ENCODE results near the gene UBE2L3.
"Not testable (repeated sequence)": the region's sequence is repeated elsewhere in the genome, so short reads cannot be mapped to it uniquely, and the experiment has no call there.

UBE2L3 gene

DNA sequence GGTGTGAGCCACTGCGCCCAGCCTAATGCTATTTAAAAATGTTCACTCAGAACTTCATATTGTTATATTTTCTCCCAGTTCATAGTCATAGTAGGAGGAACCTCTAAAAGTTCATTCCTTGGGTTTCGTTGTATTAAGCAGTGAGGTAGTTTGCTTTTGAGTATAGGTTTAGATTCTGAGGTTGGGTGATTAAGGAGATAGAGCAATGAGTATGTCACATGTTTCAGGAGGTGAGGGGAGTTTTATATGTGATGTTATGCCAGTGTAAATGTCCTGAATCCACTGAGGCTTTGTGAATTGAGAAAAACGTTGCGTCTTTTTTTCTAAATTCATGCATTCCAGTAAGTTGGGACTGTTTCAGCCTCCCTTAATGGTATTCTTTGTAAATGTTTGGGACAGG lies 4.2 kb downstream of the UBE2L3 start:
- no peak for DNase-seq (ENCODE audit: low read depth in 2 of 2)

DNA sequence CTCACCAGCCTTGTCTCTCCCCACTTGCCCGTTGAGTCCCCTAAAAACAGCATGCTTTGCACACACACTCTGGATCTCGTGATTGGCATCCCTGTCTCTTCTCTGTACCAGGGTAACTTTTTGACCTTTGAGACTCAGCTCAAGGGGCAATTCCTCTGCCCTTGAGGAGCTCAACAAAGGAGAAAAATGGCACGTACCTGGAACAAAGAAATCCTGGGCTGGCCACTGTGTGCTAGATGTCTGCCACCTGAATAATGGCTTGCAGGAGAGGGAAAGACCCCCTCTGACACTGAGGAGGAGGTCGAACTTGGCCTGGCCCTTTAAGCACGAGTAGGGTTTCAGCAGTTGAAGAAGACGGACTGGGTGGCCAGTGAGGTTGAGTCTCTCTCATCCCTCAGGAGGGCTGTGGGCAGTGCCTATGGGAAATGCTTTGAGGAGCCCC lies 5.8 kb downstream of the UBE2L3 start:
- DNase-seq (ENCODE audit: low read depth in 2 of 2), result no peak

DNA sequence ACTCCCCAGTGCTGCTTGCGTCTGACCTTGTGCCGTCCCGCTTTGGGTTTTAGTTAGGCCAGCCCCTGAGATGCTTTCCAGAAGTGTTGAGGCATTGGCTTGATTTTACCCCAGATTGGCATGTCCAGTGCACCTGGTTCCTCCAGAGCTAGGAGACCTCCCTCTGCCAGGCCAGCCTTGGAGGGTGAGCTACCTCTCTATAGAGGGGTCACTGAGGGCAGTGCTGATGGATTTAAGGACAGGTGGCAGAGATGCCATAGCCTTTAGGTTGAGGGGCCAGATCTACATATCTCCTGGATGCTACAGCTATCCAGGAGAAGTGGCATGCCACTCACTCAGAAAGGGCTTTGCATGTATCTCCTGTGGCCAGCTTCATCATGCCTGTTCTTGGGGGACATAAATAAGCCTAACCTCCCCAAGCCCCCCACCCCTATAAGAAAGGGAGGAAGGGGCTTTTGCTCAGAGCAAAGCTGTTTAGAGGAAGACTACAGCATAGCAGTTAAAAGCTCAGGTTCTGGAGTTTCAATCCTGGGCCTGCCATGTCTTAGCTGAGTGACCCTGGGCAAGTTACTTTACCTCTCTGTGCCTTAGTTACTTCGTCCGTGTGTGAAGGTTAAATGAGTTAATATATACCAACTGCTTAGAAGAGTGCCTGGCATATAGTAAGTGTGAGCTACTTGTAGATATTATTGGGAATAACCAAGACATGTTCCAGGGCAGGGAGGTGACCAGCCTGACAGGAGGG lies 6.4 kb downstream of the UBE2L3 start:
- DNase-seq (ENCODE audit: low read depth in 2 of 2), result no peak

DNA sequence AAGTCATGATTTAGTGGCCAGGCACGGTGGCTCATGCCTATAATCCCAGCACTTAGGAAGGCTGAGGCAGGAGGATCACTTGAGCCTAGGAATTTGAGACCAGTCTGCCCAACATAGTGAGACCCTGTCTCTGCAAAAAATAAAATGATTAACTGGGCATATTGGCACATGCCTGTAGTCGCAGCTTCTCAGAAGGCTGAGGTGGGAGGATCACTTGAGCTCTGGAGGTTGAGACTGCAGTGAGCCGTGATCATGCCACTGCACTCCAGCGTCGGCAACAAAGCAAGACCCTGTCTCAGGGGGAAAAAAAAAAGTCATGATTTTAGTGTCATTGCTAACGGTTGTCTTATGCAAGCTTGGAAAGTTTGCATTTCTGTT lies 11.9 kb downstream of the UBE2L3 start:
- no peak for DNase-seq (ENCODE audit: low read depth in 2 of 2)

DNA sequence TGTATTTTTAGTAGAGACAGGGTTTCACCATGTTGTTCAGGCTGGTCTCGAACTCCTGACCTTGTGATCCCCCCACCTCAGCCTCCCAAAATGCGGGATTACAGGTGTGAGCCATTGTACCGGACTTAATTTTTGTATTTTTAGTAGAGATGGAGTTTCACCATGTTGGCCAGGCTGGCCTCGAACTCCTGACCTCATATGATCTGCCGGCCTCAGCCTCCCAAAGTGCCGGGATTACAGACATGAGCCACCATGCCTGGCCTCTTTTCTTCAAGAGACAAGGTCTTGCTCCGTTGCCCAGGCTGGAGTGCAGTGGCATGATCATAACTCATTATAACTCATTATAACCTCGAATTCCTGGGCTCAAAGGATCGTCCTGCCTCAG lies 13.1 kb downstream of the UBE2L3 start:
- not testable (repeated sequence) for DNase-seq (ENCODE audit: low read depth in 2 of 2)

DNA sequence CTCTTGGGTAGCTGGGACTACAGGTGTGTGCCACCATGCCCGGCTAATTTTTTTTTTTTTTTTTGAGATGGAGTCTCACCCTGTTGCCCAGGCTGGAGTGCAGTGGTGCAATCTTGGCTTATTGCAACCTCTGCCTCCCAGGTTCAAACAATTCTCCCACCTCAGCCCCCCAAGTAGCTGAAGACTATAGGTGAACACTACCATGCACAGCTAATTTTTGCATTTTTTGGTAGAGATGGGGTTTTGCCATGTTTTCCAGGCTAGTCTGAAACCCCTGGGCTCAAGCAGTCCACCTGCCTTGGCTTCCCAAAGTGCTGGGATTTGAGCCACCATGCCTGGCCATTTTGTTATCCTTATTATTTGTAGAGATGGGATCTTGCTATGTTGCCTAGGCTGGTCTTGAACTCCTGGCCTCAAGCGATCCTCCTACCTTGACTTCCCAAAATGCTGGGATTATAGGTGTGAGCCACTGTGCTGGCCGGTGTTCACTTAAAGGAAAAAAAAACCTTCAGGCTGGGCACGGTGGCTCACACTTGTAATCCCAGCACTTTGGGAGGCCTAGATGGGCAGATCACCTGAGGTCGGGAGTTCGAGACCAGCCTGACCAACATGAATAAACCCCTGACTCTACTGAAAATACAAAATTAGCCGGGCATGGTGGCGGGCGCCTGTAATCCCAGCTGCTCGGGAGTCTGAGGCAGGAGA lies 13.6 kb downstream of the UBE2L3 start:
- not testable (repeated sequence) for DNase-seq (ENCODE audit: low read depth in 2 of 2)

DNA sequence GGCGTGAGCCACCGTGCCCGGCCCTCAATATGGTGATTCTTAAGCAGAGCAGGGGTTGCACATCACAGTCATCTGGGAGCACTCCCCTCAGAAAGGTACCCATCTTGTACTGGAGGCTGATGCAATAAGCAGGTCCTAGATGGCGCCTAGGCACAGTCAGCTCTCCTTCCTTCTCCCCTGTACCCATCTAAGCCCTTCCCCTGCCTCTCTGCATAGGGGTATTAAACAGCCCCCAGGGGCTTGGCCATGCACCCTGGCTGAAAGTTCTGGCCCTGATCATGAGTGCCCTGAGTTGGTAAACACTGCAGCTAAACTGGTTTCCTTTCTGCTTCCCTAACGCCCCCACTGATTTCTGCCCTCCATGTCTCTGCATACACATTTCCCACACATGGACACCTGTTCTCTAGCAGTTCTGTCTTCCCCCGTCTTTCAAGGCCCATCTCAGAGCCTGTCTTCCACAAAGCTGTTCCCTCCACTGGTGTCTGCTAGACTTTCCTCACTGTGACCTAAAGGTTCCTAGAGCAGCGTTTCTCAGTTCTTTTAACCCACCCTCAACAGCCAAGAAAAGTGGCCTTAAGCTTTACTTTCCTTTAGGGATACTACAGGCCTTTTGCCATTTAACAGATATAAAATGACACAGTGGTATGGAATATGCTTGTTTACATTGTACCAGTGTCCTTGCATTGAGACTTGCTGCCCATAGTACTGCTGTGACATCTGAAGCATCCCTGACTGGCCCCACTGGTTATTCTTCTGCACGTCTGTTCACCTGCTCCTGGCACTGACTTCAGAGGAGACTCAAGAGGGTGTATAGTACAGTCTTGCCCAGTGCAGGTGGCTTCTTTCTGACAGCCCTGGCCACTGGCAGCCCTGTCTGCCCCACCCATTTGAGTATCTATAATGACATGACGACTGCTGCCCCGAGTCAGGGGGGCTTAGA lies 15.6 kb downstream of the UBE2L3 start:
- no peak for DNase-seq (ENCODE audit: low read depth in 2 of 2)

DNA sequence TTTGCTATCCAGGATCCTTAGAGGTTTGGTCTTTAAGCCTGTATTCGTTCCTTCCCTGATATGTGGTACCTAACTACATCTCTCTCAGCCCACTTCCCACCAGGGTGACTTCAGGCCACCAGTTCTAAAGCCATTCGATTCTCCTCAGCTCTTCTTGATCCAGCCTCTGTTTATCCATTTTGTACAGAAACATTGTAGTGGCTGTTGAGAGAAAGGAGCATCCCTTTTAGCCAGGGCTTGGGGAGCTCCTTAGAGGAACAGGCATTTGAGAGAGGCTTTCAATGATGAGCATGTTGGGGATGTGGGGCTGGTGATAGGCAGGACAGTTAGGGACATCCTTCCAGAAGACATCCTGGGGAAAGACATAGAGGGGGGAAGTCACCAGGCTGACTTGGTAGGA lies 17.9 kb downstream of the UBE2L3 start:
- no peak for DNase-seq (ENCODE audit: low read depth in 2 of 2)

DNA sequence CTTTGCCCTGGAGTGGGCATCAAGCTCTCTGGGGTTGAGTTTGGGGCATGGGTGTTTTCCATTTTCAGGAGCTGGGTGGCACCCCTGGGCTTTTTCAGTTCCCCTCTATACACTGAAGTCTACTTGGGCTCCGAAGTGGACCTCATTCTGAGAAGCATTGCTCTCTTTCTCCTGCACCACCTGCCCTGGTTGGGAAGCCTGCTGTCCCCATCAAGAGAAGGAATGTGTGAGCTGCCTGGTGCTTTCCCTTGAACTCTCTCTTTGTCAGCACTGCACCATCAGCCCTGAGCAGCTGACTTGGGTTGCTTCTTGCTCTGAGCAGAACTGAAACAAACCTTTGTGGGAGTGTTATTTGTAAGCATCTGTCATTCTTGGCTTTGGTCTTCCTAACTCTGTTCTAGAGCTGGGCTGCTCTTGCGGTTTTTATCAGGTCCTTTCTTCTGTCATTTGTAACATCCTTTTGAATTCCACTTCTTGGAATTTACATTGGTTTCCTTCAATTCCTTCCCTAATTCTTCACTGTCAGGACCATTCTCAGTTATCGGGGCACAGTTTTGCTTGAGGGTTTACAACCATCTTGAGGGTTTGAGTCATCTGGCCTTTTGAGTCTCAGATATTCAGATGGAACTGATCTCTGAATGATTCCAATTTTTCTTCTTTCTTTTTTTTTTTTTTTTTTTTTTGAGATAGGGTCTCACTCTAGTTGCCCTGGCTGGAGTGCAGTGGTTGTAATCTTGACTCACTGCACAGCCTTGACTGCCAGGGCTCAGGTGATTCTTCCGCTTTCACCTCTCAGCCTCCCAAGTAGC lies 20.5 kb downstream of the UBE2L3 start:
- DNase-seq (ENCODE audit: low read depth in 2 of 2), result no peak

DNA sequence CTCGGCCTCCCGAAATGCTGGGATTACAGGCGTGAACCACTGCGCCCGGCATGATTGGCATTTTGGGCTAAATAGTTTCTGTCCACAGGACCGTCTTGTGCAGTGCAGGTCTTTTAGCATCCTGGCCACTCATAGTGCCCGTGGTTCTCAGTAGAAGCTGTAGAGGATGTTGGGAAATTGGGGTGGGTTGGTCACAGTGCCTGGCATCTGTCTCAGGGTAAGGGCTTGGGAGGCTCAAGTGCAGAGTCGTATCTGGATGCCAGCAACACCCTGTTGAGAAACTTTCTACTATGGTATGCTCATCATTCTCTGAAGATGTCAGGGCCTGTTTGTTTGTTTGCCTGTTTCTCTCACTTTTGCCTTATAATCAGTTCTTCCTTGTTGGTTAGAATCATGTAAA lies 21.9 kb downstream of the UBE2L3 start:
- no peak for DNase-seq (ENCODE audit: low read depth in 2 of 2)

DNA sequence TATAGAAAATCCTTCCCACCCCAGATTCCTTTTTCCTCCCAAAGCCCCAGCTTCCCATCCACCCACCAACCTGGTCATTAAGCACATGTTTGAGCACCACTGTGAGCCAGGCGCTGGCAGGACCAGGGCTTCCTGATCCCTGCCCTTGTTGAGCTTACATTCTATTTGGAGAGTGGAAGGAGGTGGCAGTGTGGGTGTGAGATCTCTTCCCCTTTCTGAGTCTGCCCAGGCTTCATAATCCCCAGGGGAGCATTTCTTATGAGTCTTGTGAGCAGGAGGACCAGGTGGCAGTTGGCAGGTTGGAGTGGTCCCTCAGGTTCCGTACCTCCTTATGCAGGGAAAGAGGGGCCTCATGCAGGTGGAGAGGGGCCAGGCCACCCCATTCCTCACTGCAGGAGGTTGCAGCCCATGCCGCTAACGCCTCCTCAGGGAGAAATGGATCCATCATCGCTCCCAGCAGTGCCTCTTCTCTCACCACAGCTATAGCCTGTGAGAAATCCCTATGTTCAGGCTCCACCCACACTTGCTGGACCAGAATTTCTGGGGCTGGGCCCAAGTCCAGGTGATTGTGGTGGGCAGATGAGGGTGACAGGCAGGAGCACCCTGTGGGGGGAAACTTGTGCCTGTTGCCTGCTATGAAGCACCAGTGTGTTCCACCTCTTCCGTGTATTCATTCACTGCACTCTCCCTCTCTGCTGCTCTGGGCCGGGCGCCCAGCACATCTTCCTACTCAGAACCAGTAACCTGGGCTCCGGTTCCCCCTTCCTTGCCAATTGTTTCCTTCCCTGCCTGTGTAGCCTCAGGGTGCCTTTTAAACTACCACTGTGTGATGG lies 23.5 kb downstream of the UBE2L3 start:
- no peak for DNase-seq (ENCODE audit: low read depth in 2 of 2)

DNA sequence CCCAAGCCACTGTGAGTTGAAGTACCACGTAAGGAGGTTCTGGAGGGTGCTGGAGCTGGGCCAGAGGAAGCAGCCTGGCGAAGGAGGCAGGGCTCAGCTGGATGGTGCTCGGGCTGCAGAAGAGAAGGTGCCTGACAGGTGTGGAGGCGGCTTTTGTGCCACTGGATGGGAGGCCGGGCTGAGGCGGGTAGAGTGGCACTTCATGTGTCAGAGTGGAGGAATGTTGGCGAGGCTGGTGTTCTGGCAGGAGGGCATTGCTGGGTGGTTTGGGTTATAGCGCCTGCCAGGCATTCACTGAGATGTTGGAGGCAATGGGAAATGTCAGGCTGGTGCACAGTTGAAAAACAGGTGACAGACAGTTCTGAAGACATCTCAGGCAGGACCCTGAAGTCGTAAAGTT lies 24.2 kb downstream of the UBE2L3 start:
- DNase-seq (ENCODE audit: low read depth in 2 of 2), result no peak

DNA sequence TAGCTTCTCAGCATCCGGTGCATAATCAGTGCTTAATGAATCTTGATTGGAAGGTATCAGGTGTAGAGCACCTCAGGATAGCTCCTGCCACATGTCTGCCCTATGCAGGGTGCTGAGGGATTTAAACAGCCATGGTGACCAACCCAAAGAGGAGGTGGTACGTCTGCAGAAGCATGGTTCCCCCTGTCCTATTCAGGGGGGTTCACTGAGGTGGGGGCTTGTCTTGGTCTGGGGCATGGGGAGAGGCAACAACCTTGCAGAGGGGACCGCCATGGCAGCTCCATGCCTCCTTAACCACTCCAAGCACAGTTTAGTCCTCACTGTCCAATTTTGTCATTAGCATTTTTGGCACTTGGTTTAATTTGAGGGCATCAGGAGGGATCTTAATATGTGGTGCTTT lies 24.9 kb downstream of the UBE2L3 start:
- no peak for DNase-seq (ENCODE audit: low read depth in 2 of 2)

DNA sequence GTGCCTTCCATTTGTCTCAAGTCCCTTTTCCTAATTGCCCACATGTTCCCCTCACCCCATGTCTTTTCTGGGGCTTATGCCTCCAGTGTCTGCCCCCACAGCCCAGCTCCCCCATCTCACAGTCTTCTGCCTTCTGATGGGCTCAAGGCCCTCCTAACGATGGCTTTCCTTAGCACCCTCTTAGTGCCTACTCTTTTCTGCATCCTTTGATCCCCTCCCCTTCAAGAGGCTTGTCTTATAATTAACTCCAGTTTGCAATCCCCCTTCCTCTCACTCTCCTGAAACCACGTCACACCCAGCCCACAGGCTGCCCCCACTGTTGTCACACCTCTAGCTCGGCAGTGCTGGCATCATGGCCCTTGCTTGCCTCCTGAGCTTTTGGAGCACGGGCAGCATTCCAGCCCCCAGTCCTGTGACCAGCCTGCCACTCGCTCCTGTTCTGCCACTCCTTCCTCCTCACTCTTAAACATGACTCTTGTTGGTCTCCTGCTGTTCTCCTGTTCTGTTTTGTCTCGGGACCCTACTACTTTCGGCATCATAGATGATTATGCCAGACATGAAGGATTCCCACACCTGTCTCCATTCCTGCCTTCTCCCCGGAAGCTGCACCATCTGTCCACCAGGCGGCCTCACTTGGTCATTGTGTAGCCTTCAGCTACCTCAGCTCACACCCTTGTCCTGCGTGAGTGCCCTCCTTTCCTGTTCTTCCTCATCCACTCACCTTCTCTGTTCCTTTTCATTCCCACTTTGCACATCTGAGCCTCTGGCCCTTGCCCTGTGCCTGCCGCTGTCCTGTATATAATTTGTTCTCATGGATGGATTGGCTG lies 26.1 kb downstream of the UBE2L3 start:
- DNase-seq (ENCODE audit: low read depth in 2 of 2), result no peak

DNA sequence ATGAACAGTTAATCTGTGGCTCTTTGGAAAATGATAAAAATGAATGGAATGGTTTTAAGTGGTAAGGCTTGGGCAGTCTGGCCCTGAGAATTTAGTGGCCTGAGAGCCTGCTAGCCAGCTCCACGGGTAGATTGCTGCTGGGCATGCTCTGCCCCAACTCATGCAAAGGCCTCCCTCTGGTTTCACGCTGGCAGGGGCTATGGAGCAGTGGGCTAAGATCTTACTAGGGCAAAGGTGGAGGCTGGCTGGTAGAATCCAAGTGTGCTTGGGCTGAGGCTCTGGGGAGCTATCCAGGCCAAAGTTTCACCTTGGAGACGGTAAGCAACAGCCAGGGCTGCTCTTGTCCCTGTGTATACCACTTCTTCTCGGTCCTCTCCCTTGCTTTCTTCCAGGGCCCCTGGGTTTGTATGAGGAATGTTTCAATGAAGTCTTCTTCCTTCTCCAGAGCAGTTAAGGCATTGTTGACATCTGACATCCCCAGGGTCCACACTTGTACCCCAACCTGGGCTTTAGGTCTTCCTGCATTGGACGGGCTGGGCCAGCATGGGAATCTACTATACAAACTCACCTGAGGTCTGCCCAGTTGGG lies 27.4 kb downstream of the UBE2L3 start:
- DNase-seq (ENCODE audit: low read depth in 2 of 2), result no peak

DNA sequence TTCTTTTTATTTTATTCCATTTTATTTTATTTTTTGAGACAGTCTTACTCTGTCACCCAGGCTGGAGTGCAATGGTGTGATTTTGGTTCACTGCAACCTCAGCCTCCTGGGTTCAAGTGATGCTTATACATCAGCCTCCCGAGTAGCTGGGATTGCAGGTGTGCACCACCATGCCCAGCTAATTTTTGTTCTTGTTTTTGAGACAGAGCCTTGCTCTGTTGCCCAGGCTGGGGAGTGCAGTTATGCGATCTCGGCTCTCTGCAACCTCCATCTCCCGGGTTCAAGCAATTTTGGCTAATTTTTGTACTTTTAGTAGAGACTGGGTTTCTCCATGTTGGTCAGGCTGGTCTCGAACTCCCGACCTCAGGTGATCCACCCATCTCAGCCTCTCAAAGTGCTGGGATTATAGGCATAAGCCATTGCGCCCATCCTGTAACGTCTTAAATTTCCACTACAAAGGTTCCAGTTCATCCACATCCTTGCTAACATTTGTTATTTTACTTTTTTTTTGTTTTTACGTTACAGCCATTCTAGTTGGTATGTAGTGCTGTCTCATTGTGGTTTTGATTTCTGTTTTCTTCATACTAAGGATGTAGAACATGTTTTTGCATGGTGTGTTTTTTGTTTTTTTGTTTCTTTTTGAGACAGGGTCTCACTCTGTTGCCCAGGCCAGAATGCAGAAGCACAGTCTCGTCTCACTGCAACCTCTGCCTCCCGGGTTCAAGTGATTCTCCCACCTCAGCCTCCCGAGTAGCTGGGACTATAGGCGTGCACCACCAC lies 29.0 kb downstream of the UBE2L3 start:
- not testable (repeated sequence) for DNase-seq (ENCODE audit: low read depth in 2 of 2)

DNA sequence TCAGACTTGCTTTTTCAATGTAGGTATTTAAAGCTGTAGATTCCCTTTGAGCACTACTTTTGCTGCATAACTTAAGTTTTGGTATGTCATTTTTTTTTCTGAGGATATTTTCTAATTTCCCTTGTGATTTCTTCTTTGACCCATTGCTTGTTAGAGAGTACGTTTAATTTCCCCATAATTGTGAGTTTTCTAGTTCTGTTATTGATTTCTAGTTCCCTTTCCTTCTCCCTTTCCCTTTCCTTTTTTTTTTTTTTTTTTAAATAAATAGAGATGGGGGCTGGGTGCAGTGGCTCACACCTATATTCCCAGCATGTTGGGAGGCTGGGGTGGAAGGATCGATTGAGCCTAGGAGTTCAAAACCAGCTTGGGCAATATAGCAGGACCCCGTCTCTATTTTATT lies 30.8 kb downstream of the UBE2L3 start:
- DNase-seq (ENCODE audit: low read depth in 2 of 2), result no peak

DNA sequence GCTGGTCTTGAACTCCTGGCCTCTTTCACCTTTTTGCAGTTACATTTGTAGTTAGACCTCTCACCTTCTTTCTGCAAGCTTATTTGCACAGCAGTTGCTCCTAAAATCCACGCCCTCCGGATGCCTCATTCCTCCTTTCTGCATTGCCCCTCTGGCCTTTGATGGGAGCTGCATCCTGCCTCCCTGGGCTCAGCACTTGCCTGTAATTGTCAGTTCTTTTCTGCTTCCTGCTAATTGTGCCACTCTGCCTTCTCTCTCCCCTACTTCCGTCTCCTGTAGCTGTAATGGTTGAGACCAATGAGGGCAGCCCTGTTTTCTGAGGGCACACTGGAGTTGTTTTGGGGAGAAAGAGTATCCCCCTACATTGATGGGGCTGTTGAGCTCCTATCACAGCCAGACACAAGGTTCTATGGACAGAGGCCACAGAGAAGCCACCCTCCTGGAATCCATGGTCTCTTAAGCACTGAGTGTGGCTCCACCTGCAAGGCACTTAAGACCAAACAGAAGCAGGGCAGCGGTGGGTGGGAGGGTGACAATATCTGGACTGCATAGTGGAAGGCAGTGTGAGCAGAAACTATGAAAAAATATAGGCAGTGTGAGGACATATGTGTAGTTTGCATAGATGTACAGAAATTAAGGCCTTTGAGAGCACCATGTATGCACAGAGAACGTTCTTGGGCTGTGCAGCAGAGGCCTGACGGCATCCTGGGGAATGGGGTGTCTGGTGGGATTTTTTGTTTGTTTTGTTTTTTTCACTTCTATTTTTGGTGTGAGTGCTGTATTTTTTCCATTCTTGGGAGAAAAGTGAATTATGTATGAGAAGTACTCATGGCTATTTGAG lies 31.8 kb downstream of the UBE2L3 start:
- no peak for DNase-seq (ENCODE audit: low read depth in 2 of 2)

Measured in fibroblast of skin of left biceps (primary cell).